ENCODE data around the gene PPP1R14D. TPM values are rescaled to one million over a fixed set of nuclear protein-coding genes. Genes with fewer than 3 reads are reported as not detected.

Gene PPP1R14D
- total RNA-seq, 1 experiment from 2014 or later, result 0.64 TPM

DNA sequence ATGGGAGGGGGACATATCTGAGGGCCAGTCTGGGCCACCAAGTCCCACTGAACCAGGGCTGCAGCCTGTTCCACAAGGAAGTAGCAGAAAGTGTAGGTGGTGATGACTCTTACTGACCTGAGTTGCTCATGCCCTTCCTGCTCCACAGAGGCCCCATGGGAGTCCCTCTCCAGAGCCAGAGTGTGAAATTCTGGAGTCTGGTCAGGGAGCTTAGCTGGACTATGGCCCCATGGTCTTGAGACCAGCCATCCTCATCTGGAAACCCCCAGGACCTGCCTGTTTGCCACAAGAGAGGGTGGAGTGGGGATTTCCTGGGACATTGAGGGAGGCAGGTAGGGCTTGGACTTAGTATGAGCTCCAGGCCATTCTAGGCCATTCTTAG lies 18.3 kb upstream of the PPP1R14D start:
- Histone ChIP-seq H3K9me3 (ENCODE audit: control insufficient read depth, insufficient read depth, low read depth, low read length) (no peaks in the 10 kb centered on the region), H3K27me3 (ENCODE audit: control insufficient read depth, insufficient read depth, low read length) (peaks cover 2% of the 10 kb centered on the region; the same call in 1 of the 2 replicates), H3K4me1 (ENCODE audit: control insufficient read depth, insufficient read depth, low read length) (peaks cover 3% of the 10 kb centered on the region; the same call in 1 of the 2 replicates), H3K27ac (ENCODE audit: low read length) (no peak overlapping the region), H3K36me3 (ENCODE audit: control insufficient read depth, insufficient read depth, low read length) (peaks cover 2% of the 10 kb centered on the region; the same call in 1 of the 2 replicates), H3K4me3 (ENCODE audit: low read depth in 2 of 2, low read length in 2 of 2) (no peak overlapping the region)
- POLR2A ChIA-PET, result no interaction called here
- in situ Hi-C loops (cut with HindIII; ENCODE audit: low pct_unique_long_range_greater_than_20kb, low sequenced_read_pairs), result no loop called here
- no peak for DNase-seq (ENCODE audit: low read depth, low spot score)
- intact Hi-C loops (cut with micrococcal nuclease; ENCODE audit: unreplicated experiment), result no loop called here
- CTCF ChIA-PET, result interaction anchor here (0.5 to 0.9 kb wide), 3 partner anchors 10 to 257 kb away, joined by 3 to 4 read pairs (median 3); no protein-coding TSS in a partner anchor
- TF ChIP-seq SIN3A (IDR thresholded peaks at IDR 0.05; ENCODE audit: borderline replicate concordance, insufficient read depth, low read depth, low read length) (no peak), TCF7L2 (IDR thresholded peaks at IDR 0.05; ENCODE audit: low read depth, low read length) (no peak), POLR2AphosphoS5 (IDR thresholded peaks at IDR 0.05; ENCODE audit: low read depth, low read length) (no peak)
- TF ChIP-seq, protein P1, sequence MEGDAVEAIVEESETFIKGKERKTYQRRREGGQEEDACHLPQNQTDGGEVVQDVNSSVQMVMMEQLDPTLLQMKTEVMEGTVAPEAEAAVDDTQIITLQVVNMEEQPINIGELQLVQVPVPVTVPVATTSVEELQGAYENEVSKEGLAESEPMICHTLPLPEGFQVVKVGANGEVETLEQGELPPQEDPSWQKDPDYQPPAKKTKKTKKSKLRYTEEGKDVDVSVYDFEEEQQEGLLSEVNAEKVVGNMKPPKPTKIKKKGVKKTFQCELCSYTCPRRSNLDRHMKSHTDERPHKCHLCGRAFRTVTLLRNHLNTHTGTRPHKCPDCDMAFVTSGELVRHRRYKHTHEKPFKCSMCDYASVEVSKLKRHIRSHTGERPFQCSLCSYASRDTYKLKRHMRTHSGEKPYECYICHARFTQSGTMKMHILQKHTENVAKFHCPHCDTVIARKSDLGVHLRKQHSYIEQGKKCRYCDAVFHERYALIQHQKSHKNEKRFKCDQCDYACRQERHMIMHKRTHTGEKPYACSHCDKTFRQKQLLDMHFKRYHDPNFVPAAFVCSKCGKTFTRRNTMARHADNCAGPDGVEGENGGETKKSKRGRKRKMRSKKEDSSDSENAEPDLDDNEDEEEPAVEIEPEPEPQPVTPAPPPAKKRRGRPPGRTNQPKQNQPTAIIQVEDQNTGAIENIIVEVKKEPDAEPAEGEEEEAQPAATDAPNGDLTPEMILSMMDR (IDR thresholded peaks at IDR 0.05), result no peak
- TF ChIP-seq, protein P2, sequence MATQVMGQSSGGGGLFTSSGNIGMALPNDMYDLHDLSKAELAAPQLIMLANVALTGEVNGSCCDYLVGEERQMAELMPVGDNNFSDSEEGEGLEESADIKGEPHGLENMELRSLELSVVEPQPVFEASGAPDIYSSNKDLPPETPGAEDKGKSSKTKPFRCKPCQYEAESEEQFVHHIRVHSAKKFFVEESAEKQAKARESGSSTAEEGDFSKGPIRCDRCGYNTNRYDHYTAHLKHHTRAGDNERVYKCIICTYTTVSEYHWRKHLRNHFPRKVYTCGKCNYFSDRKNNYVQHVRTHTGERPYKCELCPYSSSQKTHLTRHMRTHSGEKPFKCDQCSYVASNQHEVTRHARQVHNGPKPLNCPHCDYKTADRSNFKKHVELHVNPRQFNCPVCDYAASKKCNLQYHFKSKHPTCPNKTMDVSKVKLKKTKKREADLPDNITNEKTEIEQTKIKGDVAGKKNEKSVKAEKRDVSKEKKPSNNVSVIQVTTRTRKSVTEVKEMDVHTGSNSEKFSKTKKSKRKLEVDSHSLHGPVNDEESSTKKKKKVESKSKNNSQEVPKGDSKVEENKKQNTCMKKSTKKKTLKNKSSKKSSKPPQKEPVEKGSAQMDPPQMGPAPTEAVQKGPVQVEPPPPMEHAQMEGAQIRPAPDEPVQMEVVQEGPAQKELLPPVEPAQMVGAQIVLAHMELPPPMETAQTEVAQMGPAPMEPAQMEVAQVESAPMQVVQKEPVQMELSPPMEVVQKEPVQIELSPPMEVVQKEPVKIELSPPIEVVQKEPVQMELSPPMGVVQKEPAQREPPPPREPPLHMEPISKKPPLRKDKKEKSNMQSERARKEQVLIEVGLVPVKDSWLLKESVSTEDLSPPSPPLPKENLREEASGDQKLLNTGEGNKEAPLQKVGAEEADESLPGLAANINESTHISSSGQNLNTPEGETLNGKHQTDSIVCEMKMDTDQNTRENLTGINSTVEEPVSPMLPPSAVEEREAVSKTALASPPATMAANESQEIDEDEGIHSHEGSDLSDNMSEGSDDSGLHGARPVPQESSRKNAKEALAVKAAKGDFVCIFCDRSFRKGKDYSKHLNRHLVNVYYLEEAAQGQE (IDR thresholded peaks at IDR 0.05; ENCODE audit: insufficient read depth in 1 of 2, low read depth in 2 of 2, low read length in 1 of 2), result no peak
- no peak for ATAC-seq
- no TSS peak for BruUV-seq (replicated peaks)

DNA sequence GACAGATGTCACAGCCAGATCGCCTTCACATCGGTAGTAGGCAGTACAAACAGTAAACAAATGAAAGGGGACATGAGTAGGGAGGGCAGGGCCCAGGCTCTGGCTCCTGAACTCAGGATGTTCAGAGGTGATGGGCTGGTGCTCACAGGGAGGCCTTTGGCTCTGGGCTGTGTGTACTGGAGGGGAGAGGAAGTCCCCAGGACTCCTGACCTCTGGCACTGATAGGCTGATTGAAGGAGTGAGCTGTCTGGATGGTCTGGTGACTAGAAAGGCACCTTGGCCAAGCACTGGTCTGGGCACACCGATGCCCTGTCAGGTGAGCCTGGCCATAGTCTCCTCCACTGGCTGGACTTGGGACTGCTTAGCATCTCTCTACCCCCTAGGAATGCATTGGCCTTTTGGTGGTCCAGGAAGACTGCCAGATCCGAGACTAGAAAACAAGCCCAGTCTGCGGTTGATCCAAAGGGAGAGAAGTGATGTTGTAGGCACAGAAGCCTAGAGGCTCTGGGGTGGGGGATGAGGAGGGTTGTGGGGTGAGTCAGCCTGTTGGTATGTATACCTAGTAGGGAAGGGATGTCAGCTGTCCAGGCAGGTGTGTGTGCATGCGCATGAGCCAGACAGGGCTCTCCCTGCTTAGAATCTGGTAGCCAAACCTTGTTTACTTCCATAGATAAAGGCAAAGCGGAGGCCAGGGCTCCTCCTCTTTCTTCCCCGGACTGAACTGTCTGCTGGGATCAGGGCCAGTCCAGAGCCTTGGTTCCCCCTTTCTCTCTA lies 17.2 kb upstream of the PPP1R14D start:
- in situ Hi-C loops (cut with HindIII; ENCODE audit: low pct_unique_long_range_greater_than_20kb, low sequenced_read_pairs) (no loop called here), intact Hi-C loops (cut with micrococcal nuclease; ENCODE audit: unreplicated experiment) (no loop called here)
- ATAC-seq (peak; percentile 44; the same call in 1 of the 2 replicates), DNase-seq (ENCODE audit: low read depth, low spot score) (no peak)
- H3K9me3 ChIP-seq (ENCODE audit: control insufficient read depth, insufficient read depth, low read depth, low read length), result no peaks in the 10 kb centered on the region
- CTCF ChIA-PET, result no interaction called here
- H3K4me1 ChIP-seq (ENCODE audit: control insufficient read depth, insufficient read depth, low read length), result peaks cover 3% of the 10 kb centered on the region; the same call in 1 of the 2 replicates
- peaks cover 5% of the 10 kb centered on the region; the same call in 1 of the 2 replicates for H3K27me3 ChIP-seq (ENCODE audit: control insufficient read depth, insufficient read depth, low read length)
- H3K27ac ChIP-seq (ENCODE audit: low read length), result no peak overlapping the region; the same call in 1 of the 2 replicates
- no peak overlapping the region for H3K4me3 ChIP-seq (ENCODE audit: low read depth in 2 of 2, low read length in 2 of 2)
- peaks cover 2% of the 10 kb centered on the region; the same call in 1 of the 2 replicates for H3K36me3 ChIP-seq (ENCODE audit: control insufficient read depth, insufficient read depth, low read length)
- no peak for TF ChIP-seq TCF7L2 (IDR thresholded peaks at IDR 0.05; ENCODE audit: low read depth, low read length)
- TF ChIP-seq POLR2AphosphoS5 (IDR thresholded peaks at IDR 0.05; ENCODE audit: low read depth, low read length), result no peak
- TF ChIP-seq, protein P1 (IDR thresholded peaks at IDR 0.05), result no peak
- TF ChIP-seq, protein P2 (IDR thresholded peaks at IDR 0.05; ENCODE audit: insufficient read depth in 1 of 2, low read depth in 2 of 2, low read length in 1 of 2), result no peak
- no peak for TF ChIP-seq SIN3A (IDR thresholded peaks at IDR 0.05; ENCODE audit: borderline replicate concordance, insufficient read depth, low read depth, low read length)
- POLR2A ChIA-PET, result interaction anchor here (0.6 kb wide), 1 partner anchor 40 kb away, joined by 6 read pairs; no protein-coding TSS in a partner anchor
- BruUV-seq (replicated peaks), result no TSS peak
